Measurements from ENCODE around the gene ST14. TPM values are rescaled to one million over a fixed set of nuclear protein-coding genes. Genes with fewer than 3 reads are reported as not detected.

ST14 gene
- total and polyA plus RNA-seq, 4 donors: 24.3 to 81.1 (median 54.1) TPM

DNA sequence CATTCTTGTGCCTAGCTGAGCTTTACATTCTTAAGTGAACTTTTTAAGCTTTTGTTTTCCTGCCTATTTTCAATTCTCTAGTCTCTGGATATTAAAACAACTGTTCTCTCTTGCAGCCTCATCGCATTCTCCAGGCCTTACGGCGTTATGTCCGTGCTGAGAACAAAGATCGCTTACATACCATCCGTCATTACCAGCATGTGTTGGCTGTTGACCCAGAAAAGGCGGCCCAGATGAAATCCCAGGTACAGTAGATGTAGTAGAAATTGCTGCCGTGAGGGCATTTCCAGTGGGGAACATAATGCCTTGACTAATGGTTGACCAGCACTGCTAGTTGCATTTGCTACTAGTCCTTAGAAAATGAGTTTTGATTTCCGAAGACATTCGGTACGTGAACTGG lies 29.7 kb upstream of the ST14 start:
- 94 to 95% methylated on average over 11 of the region's 11 CpGs for WGBS, 2 donors
- H3K4me1 ChIP-seq (ENCODE audit: control insufficient read depth in 5 of 5, insufficient read depth in 5 of 5, low read length in 5 of 5): peaks cover 0 to 3% (median 0%) of the 10 kb centered on the region in 5 donors
- DNase-seq: no peak

DNA sequence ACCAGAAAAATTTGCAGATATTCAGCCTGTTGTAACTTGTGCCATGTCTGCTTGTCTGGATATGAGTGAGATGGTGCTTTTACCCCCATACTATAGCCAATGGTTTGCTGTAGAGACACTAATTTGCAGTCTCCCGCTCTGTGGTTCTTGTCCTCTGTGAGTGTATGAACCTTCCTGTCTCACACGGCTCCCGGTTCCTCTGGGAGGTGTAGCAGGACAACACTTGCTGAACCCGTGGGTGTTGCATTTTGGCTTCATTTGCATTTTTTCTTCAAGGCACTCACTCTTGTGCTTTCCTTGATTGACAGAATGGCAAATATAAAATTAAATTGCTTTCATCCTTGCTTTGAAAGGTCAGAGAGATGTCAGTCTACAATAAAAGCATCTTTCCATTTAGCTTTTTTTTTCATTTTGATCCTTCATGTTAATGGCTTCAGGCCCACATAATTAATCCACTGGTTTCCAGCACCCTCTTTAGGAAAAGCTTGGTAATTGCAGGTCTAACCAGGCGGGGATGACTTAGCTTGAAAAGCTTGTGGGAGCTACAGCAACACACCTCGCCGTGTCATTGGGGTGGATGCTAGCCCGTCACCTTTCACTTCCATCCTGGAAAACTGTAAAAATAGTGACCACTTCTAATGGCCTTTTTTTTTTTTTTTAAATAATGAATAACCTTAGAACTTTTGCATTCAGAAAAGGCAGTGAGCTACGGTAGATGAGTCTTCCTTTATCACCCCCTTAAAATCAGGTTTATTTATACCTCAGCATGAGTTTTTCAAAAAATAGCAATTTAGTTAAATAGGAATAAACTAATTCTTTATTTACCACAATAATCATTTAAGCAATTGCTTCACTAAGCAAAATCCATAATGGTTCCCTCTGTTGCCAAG lies 27.4 kb upstream of the ST14 start:
- Histone ChIP-seq H3K9ac (ENCODE audit: insufficient read depth in 1 of 2, low read length in 2 of 2) (no peak overlapping the region), H3K27ac (ENCODE audit: low read depth in 1 of 2, low read length in 1 of 2) (no peak overlapping the region), H3K36me3 (ENCODE audit: control insufficient read depth in 4 of 4, insufficient read depth in 4 of 4, low read length in 4 of 4) (peaks cover 27 to 52% (median 39%) of the 10 kb centered on the region in 4 donors), H3K9me3 (ENCODE audit: control insufficient read depth in 4 of 4, insufficient read depth in 3 of 4, low read length in 3 of 4) (peaks cover 0 to 2% (median 0%) of the 10 kb centered on the region in 4 donors), H3K4me3 (no peak overlapping the region), H3K27me3 (ENCODE audit: control insufficient read depth in 3 of 3, insufficient read depth in 3 of 3, low read length in 2 of 3) (no peaks in the 10 kb centered on the region), H3K4me1 (ENCODE audit: control insufficient read depth in 5 of 5, insufficient read depth in 5 of 5, low read length in 5 of 5) (no peaks in the 10 kb centered on the region)
- peak; percentile 50 to 80 (median 76) for DNase-seq
- ATAC-seq (ENCODE audit: insufficient read depth, low FRiP score): no peak
- 53 to 57% methylated on average over 9 of the region's 9 CpGs for WGBS, 2 donors
- peak; percentile 91 for TF ChIP-seq CTCF (IDR thresholded peaks at IDR 0.05; ENCODE audit: control extremely low read depth, extremely low read depth)

More for the DNA sequence above, 29.7 kb upstream of the ST14 start:
- Histone ChIP-seq H3K27me3 (ENCODE audit: control insufficient read depth in 3 of 3, insufficient read depth in 3 of 3, low read length in 2 of 3) (no peaks in the 10 kb centered on the region), H3K9me3 (ENCODE audit: control insufficient read depth in 4 of 4, insufficient read depth in 3 of 4, low read length in 3 of 4) (peaks cover 0 to 2% (median 0%) of the 10 kb centered on the region in 4 donors), H3K4me3 (no peak overlapping the region), H3K9ac (ENCODE audit: insufficient read depth in 1 of 2, low read length in 2 of 2) (no peak overlapping the region), H3K36me3 (ENCODE audit: control insufficient read depth in 4 of 4, insufficient read depth in 4 of 4, low read length in 4 of 4) (peaks cover 28 to 58% (median 35%) of the 10 kb centered on the region in 4 donors), H3K27ac (ENCODE audit: low read depth in 1 of 2, low read length in 1 of 2) (no peak overlapping the region)
- no peak for ATAC-seq (ENCODE audit: insufficient read depth, low FRiP score)
- no peak for TF ChIP-seq CTCF (IDR thresholded peaks at IDR 0.05; ENCODE audit: control extremely low read depth, extremely low read depth)

- Histone ChIP-seq H3K4me3 (no peak overlapping the region), H3K9ac (ENCODE audit: insufficient read depth in 1 of 2, low read length in 2 of 2) (no peak overlapping the region), H3K27ac (ENCODE audit: low read depth in 1 of 2, low read length in 1 of 2) (no peak overlapping the region), H3K36me3 (ENCODE audit: control insufficient read depth in 4 of 4, insufficient read depth in 4 of 4, low read length in 4 of 4) (peaks cover 21 to 49% (median 41%) of the 10 kb centered on the region in 4 donors), H3K4me1 (ENCODE audit: control insufficient read depth in 5 of 5, insufficient read depth in 5 of 5, low read length in 5 of 5) (no peaks in the 10 kb centered on the region), H3K9me3 (ENCODE audit: control insufficient read depth in 4 of 4, insufficient read depth in 3 of 4, low read length in 3 of 4) (peaks cover 0 to 2% (median 0%) of the 10 kb centered on the region in 4 donors), H3K27me3 (ENCODE audit: control insufficient read depth in 3 of 3, insufficient read depth in 3 of 3, low read length in 2 of 3) (no peaks in the 10 kb centered on the region)
- ATAC-seq (ENCODE audit: insufficient read depth, low FRiP score): no peak
- no peak for TF ChIP-seq CTCF (IDR thresholded peaks at IDR 0.05; ENCODE audit: control extremely low read depth, extremely low read depth)
- no peak for DNase-seq
- 83 to 89% methylated on average over 8 of the region's 8 CpGs for WGBS, 2 donors
Measured at GRCh38 chr11:130133716-130134115, 25.9 kb upstream of the ST14 start.

Measured in lung (tissue), 12 donors.